ENCODE measurements around the gene POLD2.

Gene POLD2

DNA sequence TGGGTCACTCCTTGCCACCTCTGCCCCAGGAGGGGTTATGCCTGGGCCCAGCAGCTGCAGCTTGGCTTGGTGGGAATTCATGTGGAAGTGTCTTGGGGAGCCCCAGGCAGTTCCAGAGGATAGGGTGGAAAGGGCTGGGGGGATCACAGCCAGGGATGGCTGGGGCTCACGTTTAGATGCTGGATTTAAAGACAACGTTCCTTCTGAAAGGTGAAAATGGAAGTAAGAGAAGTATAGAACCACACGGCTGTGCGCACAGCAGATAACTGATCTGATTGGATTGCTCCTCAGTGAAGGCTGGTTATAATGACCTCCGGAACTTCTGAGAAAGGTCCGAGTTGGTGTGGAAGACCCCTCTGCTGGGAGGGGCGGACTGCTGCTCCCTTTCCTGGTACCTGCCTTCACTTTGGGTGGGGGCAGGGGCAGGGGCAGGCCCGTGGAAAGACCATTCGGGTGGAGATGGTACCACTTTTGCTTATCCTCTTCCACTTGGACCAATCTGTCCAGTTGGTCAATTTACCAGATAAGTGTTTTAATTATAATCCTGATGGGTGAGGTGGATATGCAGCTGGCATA, 25.7 kb upstream of the POLD2 start:
- TF ChIP-seq CTCF (IDR thresholded peaks at IDR 0.05; ENCODE audit: borderline replicate concordance, control extremely low read depth, extremely low read depth, insufficient read depth, missing control alignments): no peak
- in situ Hi-C loops (cut with MboI; ENCODE audit: low sequenced_read_pairs, unreplicated experiment): no loop called here
- no peak for DNase-seq (ENCODE audit: low spot score)

DNA sequence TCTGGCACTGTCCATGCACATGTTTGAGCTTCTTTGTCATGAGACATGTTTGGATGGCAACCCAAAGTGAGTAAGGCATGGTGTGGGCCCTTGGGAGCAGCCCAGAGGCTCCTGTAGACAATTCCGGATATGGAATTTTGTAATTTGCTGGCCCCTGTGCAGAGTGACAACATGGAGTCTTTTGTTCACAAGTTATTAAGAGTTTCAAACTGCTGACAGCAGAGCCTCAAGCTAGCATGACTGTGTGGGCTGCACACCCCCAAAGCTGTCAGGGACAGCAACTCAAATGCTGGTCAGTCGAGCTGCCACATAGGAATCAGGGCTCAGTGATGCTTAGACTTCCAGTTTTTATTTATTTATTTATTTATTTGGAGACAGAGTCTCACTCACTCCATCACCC, 24.8 kb upstream of the POLD2 start:
- no peak for DNase-seq (ENCODE audit: low spot score)
- in situ Hi-C loops (cut with MboI; ENCODE audit: low sequenced_read_pairs, unreplicated experiment): no loop called here
- TF ChIP-seq CTCF (IDR thresholded peaks at IDR 0.05; ENCODE audit: borderline replicate concordance, control extremely low read depth, extremely low read depth, insufficient read depth, missing control alignments): no peak

GRCh38 chr7:44147026-44147991, 24.0 kb upstream of the POLD2 start:
- no peak for TF ChIP-seq CTCF (IDR thresholded peaks at IDR 0.05; ENCODE audit: borderline replicate concordance, control extremely low read depth, extremely low read depth, insufficient read depth, missing control alignments)
- in situ Hi-C loops (cut with MboI; ENCODE audit: low sequenced_read_pairs, unreplicated experiment): no loop called here
- DNase-seq (ENCODE audit: low spot score): no peak

- no peak for TF ChIP-seq CTCF (IDR thresholded peaks at IDR 0.05; ENCODE audit: borderline replicate concordance, control extremely low read depth, extremely low read depth, insufficient read depth, missing control alignments)
- peak; percentile 90 for DNase-seq (ENCODE audit: low spot score)
Observed at GRCh38 chr7:44145969-44146911, 22.9 kb upstream of the POLD2 start.

DNA sequence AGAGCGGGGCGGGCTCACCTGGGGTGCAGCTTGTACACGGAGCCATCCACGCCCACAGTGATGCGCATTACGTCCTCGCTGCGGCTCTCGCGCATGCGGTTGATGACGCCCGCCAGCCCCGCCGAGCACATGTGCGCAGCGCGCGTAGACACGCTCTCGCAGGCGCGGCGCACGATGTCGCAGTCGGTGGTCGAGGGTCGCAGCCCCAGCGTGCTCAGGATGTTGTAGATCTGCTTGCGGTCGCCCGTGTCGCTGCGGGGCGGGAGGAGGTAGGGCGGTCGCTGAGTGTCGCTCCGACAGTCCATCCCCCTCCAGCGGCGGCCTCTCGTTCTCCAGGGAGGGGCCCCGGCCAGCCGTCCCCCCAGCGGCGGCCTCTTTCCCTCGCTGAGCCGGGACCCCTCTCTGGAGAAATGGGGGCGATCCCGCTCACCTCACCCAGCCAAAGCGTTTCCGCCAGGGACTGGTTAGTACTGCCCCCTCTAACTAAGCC, 22.2 kb upstream of the POLD2 start:
- no peak for DNase-seq (ENCODE audit: low spot score)
- in situ Hi-C loops (cut with MboI; ENCODE audit: low sequenced_read_pairs, unreplicated experiment): no loop called here

More at GRCh38 chr7:44145969-44146911, 22.9 kb upstream of the POLD2 start:
- in situ Hi-C loops (cut with MboI; ENCODE audit: low sequenced_read_pairs, unreplicated experiment): no loop called here

More for the DNA sequence above, 22.2 kb upstream of the POLD2 start:
- TF ChIP-seq CTCF (IDR thresholded peaks at IDR 0.05; ENCODE audit: borderline replicate concordance, control extremely low read depth, extremely low read depth, insufficient read depth, missing control alignments): no peak
